Measurements from ENCODE around the gene ITGB6. TPM values are rescaled to one million over a fixed set of nuclear protein-coding genes. Genes with fewer than 3 reads are reported as not detected.

ITGB6 gene
- total RNA-seq, 1 experiment from 2014 or later: not detected

GRCh38 chr2:160057356-160057755 is 142.7 kb downstream of the ITGB6 start:
- DNase-seq (ENCODE audit: extremely low read depth, low read depth): no peak

DNA sequence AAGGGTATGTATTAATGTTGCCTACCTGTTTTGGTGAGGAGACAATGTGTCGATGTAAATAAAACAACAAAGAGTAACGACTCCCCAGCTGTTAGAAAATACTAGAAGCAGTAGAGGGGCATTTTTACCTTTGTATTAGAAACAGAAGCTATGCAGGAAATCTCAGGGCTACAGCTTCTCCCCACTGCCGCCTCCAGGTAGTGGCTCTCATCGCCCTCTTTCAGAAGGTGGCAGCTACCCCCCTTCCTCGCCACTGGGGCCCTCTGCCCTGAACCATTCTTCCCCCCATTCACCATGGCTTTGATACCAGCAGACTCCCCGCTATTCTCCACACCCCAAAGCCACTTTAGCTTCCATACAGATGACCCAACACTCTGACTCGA is 144.4 kb downstream of the ITGB6 start:
- DNase-seq (ENCODE audit: extremely low read depth, low read depth): no peak

DNA sequence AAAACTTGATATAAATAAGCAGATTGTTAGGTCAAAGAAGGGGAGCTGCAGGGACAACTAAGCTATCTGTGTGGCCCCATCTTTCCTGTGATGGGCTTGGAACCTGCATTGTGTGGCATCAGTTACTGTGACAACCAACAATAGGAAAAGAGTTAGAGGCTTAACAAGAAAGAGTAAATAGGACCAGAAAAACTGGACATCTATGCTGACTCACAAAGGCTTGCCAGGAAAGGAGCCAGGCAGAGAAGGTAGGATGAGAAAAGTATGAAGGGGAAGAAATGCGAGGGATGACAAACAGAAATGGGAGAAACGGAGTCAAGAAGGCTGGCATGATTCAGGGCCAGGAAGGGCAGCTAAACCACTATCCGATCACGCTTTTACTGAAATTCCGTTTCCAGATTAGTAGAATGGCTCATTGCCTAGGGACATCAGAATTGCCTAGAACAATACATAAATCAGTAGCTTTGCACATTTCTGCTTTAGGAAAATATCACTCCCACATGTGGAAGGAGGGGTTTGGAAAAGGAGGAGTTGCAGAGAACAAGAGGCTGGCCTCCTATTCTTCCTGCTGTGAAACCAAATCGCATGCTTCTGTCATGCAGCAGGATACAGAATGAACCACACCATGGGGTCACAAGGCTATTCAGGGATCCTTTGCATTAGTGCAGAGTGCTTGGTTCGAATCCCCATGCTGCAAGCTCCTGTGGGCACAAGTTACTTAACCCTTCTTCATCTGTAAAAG is 144.9 kb downstream of the ITGB6 start:
- DNase-seq (ENCODE audit: extremely low read depth, low read depth): no peak

DNA sequence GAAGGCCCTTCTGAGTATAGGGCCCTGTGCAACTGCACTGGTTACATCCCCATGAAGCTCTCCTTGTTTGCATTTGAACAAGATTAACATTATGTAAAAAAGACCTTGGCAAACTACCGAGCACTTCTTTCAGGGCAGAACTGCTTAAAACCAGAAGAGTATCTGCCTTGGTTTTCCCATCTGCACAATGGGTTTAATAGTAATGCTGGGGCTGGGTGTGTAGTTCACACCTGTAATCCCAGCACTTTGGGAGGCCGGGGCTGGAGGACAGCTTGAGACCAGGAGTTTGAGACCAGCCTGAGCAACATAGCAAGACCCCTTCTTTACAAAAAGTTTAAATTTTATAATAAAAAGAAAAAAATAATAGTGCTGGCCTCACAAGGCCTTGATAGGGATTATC is 146.1 kb downstream of the ITGB6 start:
- no peak for DNase-seq (ENCODE audit: extremely low read depth, low read depth)

- DNase-seq (ENCODE audit: extremely low read depth, low read depth): no peak
Observed at GRCh38 chr2:160052531-160052930, 147.5 kb downstream of the ITGB6 start.

- DNase-seq (ENCODE audit: extremely low read depth, low read depth): peak; percentile 70
Observed at GRCh38 chr2:160051371-160051800, 148.7 kb downstream of the ITGB6 start.

DNA sequence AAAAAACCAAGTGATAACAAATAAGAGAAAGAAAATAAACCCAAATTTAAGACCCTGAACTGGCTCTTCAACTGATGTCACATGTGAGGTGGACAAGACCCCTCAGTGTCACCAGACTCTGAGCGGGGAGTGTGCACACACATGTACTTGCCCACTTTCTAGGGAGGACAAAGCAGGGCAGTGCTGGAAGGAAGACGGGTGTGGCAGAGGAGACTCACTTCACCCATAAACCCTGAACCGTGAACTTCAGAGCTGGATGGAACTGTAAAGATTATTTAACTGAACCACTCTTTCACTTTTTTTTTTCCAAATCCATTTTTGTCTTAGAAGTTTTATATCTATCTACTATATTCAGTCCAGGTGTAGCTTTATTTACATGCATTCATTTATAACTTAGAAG is 149.9 kb downstream of the ITGB6 start:
- DNase-seq (ENCODE audit: extremely low read depth, low read depth): no peak

Other genes with a start within 250 kb of the ITGB6 start
- 20.2 and 22.8 TPM in 2 replicates for gene PLA2R1, start 137.7 kb downstream of the ITGB6 start, total RNA-seq (2014; rRNA removed; shearing (Covaris generic))